ENCODE results near the gene WIF1.

WIF1 gene, protein sequence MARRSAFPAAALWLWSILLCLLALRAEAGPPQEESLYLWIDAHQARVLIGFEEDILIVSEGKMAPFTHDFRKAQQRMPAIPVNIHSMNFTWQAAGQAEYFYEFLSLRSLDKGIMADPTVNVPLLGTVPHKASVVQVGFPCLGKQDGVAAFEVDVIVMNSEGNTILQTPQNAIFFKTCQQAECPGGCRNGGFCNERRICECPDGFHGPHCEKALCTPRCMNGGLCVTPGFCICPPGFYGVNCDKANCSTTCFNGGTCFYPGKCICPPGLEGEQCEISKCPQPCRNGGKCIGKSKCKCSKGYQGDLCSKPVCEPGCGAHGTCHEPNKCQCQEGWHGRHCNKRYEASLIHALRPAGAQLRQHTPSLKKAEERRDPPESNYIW

DNA sequence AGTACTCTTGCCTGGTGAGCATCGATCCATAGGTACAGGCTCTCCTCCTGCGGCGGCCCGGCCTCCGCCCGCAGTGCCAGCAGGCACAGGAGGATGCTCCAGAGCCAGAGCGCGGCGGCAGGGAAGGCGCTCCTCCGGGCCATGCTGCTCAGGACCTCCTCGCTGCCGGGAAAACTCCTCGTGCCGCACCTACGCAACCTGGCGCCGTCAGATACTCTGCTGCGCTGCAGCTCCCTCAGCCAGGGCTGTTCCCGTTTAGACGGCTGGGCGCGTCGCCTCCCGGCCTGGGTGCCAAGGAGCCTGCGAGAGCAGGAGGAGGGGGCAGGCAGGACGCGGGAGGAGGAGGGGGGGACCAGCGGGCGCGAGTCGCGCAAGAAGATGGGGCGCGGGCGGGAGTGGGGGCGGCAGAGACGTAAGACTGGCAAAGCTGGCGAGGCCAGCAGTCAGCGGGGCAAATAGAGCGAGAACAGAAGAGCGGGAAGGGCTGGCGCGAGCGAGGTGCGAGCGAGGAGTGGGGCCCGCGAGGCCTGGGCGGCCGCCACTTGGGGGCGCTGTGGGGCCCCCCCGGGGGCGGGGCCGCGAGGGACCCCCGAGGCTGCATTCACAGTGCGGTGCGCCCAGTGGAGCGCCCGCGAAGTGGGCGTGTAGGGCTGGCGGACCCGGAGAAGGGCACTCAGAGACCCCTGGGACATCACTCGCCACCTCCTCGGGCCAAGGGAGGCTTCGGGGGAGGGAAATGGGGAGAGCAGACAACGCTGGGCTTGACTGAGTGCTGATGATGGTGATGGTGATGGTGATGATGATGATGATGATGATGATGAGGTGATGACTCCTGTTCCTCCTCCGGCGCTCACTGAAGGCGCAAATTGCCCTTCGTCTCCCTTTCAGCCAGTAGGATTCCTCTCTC is at the start of gene WIF1:
Gene WIF1, minus strand, starts transcription at position 257 of the 907 bp plus-strand sequence. Its CDS starts 114 bp downstream, at position 143.
- no peak within 1 kb of the TSS for H3K27ac ChIP-seq
- no peak for TF ChIP-seq ZFX (IDR thresholded peaks at IDR 0.05; ENCODE audit: borderline replicate concordance)
- TF ChIP-seq, protein P1, sequence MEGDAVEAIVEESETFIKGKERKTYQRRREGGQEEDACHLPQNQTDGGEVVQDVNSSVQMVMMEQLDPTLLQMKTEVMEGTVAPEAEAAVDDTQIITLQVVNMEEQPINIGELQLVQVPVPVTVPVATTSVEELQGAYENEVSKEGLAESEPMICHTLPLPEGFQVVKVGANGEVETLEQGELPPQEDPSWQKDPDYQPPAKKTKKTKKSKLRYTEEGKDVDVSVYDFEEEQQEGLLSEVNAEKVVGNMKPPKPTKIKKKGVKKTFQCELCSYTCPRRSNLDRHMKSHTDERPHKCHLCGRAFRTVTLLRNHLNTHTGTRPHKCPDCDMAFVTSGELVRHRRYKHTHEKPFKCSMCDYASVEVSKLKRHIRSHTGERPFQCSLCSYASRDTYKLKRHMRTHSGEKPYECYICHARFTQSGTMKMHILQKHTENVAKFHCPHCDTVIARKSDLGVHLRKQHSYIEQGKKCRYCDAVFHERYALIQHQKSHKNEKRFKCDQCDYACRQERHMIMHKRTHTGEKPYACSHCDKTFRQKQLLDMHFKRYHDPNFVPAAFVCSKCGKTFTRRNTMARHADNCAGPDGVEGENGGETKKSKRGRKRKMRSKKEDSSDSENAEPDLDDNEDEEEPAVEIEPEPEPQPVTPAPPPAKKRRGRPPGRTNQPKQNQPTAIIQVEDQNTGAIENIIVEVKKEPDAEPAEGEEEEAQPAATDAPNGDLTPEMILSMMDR (IDR thresholded peaks at IDR 0.05), result peak; percentile 93

DNA sequence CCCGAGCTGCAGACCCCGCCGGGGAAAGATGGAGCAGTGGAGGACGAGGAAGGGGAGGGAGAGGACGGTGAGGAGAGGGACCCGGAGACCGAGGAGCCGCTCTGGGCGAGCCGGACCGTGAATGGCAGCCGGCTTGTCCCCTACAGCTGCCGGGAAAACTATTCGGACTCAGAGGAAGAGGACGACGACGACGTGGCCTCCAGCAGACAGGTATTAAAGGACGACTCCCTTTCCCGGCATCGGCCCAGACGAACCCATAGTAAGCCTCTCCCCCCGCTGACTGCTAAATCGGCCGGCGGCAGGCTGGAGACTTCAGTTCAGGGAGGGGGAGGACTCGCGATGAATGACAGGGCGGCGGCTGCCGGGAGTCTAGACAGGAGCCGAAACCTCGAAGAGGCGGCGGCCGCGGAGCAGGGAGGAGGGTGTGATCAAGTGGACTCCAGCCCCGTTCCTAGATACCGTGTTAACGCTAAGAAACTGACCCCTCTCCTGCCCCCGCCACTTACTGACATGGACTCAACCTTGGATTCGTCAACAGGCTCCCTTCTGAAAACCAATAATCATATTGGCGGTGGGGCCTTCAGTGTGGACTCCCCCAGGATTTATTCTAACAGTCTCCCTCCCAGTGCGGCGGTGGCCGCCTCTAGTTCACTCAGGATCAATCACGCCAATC is 49.2 kb upstream of the WIF1 start:
- H3K27ac ChIP-seq, result peak overlapping the region; percentile 82
- TF ChIP-seq ZFX (IDR thresholded peaks at IDR 0.05; ENCODE audit: borderline replicate concordance), result no peak
- TF ChIP-seq, protein P1 (IDR thresholded peaks at IDR 0.05), result no peak

DNA sequence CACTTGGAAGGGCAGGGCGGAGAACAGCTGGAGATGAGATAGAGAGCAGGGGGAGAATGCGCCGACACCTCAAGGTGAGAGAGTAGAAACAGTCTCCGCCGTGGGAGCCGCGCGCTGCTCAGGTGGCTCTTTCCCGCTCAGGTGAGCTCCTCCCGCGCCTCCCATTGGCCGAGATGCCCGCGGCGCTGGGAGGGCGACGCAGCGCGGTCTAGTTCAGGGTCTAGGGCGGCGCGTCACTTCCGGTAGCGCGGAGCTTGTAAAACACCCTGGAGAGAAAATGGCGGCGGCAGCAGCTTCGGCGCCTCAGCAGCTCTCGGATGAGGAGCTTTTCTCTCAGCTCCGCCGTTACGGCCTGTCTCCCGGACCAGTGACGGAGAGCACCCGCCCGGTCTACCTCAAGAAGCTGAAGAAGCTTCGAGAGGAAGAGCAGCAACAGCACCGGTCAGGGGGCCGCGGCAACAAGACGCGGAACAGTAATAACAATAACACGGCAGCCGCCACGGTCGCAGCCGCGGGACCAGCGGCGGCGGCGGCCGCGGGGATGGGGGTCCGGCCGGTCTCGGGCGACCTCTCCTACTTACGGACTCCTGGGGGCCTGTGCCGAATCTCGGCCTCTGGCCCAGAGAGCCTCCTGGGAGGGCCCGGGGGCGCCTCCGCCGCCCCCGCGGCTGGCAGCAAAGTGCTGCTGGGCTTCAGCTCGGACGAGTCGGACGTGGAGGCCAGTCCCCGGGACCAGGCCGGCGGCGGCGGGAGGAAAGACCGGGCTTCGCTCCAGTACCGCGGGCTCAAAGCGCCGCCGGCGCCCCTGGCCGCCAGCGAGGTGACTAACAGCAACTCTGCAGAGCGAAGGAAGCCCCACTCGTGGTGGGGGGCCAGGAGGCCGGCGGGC is 48.5 kb upstream of the WIF1 start, which contains the start of gene LEMD3:
Gene LEMD3, plus strand, starts transcription at position 264 of the 889 bp plus-strand sequence. Its CDS starts 14 bp downstream, at position 278.
- TF ChIP-seq, protein P1 (IDR thresholded peaks at IDR 0.05), result no peak
- TF ChIP-seq ZFX (IDR thresholded peaks at IDR 0.05; ENCODE audit: borderline replicate concordance), result no peak

DNA sequence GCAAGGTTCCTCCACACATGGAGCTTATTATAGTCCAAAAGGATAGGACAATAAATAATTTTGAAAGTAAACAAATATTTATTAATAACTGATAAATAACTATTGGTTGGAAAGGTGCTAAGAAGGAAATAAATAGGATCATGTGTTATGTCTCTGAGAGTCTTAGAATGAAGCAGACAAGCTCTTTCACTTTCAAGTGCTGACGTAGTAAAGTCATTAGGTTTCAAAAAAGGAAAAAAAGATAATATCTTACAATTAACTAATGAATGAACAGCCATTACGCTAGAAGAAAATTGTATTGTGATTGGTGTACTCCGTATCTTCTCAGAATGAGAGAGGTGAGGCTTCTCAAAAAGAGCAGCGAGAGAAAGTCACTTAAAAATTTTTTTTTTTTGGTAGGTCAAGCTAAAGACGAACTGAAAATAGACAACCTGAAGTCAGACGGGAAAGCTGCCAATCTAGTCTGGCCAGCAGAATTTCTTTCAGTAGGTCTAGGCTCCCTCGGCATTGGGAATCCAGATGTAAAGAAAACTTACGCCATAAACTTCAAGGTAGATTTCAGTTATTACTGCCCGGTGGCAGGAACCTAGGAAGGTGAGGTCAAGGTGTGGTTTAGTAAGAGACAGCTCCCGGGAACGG is 47.7 kb upstream of the WIF1 start:
- TF ChIP-seq, protein P1 (IDR thresholded peaks at IDR 0.05), result no peak
- no peak for TF ChIP-seq ZFX (IDR thresholded peaks at IDR 0.05; ENCODE audit: borderline replicate concordance)
- peak overlapping the region; percentile 82 for H3K27ac ChIP-seq

More for the DNA sequence above, 48.5 kb upstream of the WIF1 start, which contains the start of gene LEMD3:
- peak within 1 kb of the TSS; percentile 82 for H3K27ac ChIP-seq

DNA sequence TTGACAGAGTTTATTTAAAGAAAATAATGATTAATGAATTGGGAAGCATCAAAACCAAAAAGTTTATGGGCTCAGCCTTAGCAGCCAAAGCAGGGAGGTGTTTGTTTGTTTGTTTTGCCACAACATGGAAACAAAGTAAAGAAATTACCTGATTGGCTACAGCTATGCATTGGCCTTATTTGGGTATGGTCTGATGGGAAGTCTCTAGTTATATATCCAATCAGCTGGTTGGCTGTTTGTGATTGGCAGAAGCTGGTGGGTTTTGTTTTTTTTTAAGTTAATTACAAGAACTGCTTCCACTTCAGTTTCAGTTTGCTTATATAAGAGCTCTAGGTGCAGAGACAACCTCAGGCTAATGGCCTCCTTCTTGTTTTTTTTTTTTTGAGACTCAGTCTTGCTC is 43.7 kb upstream of the WIF1 start:
- H3K27ac ChIP-seq, result 0 out of 2 replicates have a peak overlapping the region, but pooled peaks have one; percentile 1
- no peak for TF ChIP-seq ZFX (IDR thresholded peaks at IDR 0.05; ENCODE audit: borderline replicate concordance)
- TF ChIP-seq, protein P1 (IDR thresholded peaks at IDR 0.05), result no peak

DNA sequence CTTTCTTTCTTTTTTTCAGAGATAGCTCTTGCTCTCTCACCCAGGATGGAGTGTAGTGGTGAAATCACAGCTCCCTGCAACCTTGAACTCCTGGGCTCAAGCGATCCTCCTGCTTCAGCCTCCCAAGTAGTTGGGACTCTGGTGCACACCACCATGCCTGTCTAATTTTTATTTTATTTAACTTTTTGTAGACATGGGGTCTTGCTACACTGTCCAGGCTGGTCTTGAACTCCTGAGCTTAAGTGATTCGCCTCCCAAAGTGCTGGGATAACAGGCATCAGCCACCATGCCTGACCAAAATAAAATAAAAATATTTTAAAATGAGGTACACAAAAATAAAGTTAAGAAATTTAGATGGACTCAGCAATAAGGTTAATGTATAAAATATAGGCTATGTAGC is 43.1 kb upstream of the WIF1 start:
- H3K27ac ChIP-seq, result no peak overlapping the region
- no peak for TF ChIP-seq ZFX (IDR thresholded peaks at IDR 0.05; ENCODE audit: borderline replicate concordance)
- TF ChIP-seq, protein P1 (IDR thresholded peaks at IDR 0.05), result no peak
